Astrocyte of the spinal cord (primary cell): ENCODE data around the gene SEC24C.

Experiments
- DNase-seq: peaks from one replicate; pipeline ENCODE4 v3.0.0; 2011; ENCODE audit warnings: low read depth, low spot score
- H3K4me3 ChIP-seq: 2 replicates; pipeline ENCODE4 v1.5.1; 2011; ENCODE audit warnings: low read depth, mild to moderate bottlenecking, low read length, moderate library complexity
- in situ Hi-C: cut with HindIII; loops from 2 replicates; pipeline ENCODE4 v1.10.0; 2017; ENCODE audit warnings: low sequenced_read_pairs
- TF ChIP-seq, protein P1 (sequence below): IDR thresholded peaks from 2 replicates; pipeline ENCODE4 v1.5.1; 2012; ENCODE audit warnings: low read depth, mild to moderate bottlenecking, low read length, inconsistent platforms

Gene SEC24C

DNA sequence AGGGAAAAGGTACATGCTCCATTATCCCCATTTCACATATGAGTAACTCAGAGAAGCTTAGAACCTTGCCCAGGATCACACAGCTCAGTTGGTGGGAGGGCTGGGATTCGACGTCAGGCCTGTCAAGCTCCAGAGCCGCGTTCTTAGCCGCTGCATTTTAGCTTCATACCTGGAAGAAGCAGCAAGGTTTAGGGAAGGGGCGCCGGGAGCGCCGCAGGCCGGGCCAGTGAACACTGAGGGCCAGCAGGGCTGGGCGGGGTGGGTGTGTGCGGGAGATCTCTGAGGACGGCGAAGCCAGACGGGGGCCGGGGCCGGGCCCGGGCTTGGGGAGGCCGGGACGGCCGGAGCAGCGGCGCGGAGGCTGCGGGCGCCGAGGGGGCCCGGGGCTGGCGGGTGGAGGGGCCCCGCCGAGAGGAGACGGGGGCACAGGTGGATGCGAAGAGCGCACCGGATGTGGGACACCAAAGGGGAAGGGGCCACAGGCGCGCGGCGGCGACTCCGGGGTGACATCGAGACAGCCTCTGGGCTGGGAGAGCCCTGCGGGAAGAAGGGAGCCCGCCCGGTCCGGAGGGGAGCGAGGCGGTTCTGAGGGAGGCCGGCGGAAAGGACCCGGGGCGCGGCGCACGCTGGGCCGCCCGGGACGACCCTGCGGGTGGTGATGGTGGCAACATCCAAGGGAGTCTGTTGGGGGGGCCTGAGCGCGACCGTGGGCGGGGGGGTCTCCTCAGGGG, 66.7 kb downstream of the SEC24C start:
- peak; percentile 17 for DNase-seq

DNA sequence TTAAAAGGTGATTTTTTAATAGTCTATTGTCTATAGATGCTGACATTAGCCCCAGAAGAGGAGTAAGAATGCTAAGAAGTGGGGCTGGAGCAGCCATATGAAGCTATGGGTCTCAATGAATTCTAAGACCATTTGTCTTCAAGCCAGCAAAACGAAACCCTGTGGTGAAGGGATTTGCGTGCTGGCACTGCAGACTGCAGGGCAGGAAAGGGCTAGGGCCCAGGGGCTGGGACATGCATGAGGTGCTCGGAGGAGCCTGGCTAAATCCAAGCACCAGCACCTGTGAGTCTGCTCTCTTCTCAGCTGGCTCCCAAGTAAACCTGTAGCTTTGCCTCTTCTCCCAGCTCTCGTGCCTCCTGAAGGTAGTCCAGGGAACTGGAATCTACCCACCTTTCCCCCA, 68.5 kb downstream of the SEC24C start:
- in situ Hi-C loops: no loop called here
- TF ChIP-seq, protein P1, sequence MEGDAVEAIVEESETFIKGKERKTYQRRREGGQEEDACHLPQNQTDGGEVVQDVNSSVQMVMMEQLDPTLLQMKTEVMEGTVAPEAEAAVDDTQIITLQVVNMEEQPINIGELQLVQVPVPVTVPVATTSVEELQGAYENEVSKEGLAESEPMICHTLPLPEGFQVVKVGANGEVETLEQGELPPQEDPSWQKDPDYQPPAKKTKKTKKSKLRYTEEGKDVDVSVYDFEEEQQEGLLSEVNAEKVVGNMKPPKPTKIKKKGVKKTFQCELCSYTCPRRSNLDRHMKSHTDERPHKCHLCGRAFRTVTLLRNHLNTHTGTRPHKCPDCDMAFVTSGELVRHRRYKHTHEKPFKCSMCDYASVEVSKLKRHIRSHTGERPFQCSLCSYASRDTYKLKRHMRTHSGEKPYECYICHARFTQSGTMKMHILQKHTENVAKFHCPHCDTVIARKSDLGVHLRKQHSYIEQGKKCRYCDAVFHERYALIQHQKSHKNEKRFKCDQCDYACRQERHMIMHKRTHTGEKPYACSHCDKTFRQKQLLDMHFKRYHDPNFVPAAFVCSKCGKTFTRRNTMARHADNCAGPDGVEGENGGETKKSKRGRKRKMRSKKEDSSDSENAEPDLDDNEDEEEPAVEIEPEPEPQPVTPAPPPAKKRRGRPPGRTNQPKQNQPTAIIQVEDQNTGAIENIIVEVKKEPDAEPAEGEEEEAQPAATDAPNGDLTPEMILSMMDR: no peak
- DNase-seq: no peak
- H3K4me3 ChIP-seq: no peak overlapping the region

More for the DNA sequence above, 66.7 kb downstream of the SEC24C start:
- H3K4me3 ChIP-seq: peak overlapping the region; percentile 68
- TF ChIP-seq, protein P1: no peak
- in situ Hi-C loops: no loop called here

DNA sequence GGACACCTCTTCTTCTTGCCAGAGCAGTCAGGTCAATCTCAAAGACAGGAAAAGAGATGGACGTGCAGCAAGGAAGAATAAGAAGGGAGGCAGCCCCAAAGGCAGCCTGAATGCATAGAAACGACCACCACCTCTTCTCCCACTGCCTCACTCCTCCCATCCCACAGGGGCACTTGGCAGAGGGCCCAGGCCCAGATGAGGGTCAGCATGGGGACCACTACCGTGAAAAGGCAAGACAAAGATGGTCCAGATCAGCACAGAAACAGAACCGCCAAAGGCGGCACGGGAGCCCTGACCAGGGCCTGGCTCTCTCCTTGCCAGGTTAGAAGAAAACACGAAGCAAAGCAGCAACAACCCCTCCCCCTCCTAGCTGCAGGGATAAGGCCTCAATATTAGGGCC, 69.2 kb downstream of the SEC24C start:
- no peak for DNase-seq
- in situ Hi-C loops: no loop called here
- H3K4me3 ChIP-seq: no peak overlapping the region
- TF ChIP-seq, protein P1: no peak

DNA sequence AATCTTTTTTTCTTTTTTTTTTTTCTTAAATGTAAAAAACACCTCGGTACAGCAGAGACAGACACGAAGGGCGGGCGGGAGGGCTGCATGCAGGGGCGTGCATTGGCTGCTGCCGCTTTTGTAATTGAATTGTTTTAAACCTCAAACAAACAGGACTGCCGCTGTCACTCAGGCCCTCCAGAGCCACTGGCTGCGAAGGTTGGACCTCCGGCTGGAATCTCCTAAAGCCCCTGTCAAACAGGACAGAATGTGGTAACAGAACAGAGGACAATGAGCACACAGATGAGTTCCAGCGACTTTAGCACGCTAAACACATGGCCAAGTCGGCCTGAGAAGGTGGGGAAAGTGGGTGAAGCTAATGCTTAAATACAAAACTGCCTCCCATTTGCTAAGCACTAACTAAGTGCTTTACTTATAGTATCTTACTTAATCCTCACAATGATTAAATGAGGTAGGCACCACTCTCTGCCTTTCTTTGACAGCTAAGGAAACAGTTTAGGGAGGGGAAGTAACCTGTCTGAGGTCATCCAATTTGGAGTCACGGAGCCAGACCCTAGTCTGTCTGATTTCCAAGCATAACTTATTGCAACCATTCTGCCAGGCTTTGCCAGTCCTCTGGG, 70.2 kb downstream of the SEC24C start:
- DNase-seq: no peak
- in situ Hi-C loops: no loop called here
- H3K4me3 ChIP-seq: no peak overlapping the region
- TF ChIP-seq, protein P1: no peak

DNA sequence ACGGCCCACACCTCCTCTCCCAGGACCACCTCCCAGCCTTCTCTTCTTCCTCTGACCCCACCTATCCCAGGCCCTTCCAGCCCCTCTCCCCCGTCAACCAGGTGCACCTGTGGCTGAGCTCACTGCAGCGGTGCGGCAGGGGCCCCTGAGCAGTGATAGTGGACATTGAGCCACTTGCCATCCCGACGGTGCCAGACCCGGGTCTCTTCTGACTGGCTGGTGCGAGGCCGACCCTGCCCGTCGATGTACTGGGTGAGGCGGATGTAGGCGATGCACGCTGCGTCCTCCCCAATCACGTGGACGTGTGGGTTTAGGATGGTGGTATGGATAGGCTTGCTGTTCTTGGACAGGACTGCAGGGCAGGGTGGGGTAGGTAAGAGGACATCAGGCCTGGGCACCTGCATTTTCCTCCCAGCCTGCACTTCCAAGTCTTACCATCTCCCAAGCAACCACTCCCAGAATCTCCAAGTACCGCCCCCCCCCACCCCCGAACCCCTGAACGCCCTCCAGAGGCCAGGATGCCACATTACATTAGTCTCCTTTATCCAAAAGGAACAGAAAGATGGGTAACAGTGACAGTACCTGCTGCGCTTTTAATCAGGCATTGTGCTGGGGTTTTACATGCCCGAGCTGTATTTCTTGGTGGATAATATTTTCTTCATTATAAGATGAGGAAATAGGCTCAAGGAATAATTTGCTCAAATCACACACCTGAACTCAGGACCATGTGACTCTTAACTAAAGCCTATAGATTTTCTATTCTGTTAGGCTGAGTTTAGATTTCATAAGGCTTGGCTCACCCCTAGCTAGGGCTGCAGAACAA, 70.9 kb downstream of the SEC24C start:
- no peak for DNase-seq
- no peak overlapping the region for H3K4me3 ChIP-seq
- TF ChIP-seq, protein P1: peak; percentile 44
- in situ Hi-C loops: no loop called here

DNA sequence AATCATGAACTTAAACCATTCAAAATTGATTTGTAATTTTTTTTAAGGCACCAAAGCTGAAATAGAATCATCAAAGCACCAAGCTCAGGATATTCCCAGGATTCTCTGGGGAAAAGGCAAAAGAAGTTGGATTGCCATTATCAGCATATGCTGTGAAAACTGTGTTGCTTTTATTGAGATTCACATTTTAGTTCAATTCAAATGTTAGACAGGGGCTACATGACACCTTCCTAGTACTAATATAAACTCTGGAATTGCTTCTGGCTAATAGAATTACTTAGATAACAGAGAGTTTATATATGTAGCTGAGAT, 71.5 kb downstream of the SEC24C start:
- TF ChIP-seq, protein P1: no peak
- in situ Hi-C loops: no loop called here
- H3K4me3 ChIP-seq: no peak overlapping the region
- no peak for DNase-seq
